Astrocyte of the spinal cord (primary cell): ENCODE measurements around the gene FRYL.
"Not testable (repeated sequence)": the region's sequence is repeated elsewhere in the genome, so short reads cannot be mapped to it uniquely, and the experiment has no call there.

Experiments used
- DNase-seq: peaks from one replicate; pipeline ENCODE4 v3.0.0; 2011; ENCODE audit warnings: low read depth, low spot score
- H3K4me3 ChIP-seq: 2 replicates; pipeline ENCODE4 v1.5.1; 2011; ENCODE audit warnings: low read depth, mild to moderate bottlenecking, low read length, moderate library complexity
- CTCF ChIP-seq: IDR thresholded peaks from 2 replicates; pipeline ENCODE4 v1.5.1; 2012; ENCODE audit warnings: low read depth, mild to moderate bottlenecking, low read length, inconsistent platforms
- in situ Hi-C: cut with HindIII; loops from 2 replicates; pipeline ENCODE4 v1.10.0; 2017; ENCODE audit warnings: low sequenced_read_pairs

The FRYL gene

GRCh38 chr4:48761286-48761685 lies 18.8 kb downstream of the FRYL start:
- DNase-seq: no peak
- H3K4me3 ChIP-seq: no peak overlapping the region
- TF ChIP-seq CTCF: no peak
- in situ Hi-C loops: no loop called here

DNA sequence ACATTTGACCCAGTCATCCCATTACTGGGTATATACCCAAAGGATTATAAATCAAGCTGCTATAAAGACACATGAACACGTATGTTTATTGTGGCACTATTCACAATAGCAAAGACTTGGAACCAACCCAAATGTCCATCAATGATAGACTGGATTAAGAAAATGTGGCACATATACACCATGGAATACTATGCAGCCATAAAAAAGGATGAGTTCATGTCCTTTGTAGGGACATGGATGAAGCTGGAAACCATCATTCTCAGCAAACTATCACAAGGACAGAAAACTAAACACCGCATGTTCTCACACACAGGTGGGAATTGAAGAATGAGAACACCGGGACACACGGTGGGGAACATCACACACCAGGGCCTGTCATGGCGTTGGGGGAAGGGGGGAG lies 21.4 kb downstream of the FRYL start:
- DNase-seq, H3K4me3 ChIP-seq, in situ Hi-C loops: not testable (repeated sequence)

- DNase-seq: no peak
- TF ChIP-seq CTCF: no peak
- in situ Hi-C loops: no loop called here
- H3K4me3 ChIP-seq: no peak overlapping the region
These were observed 23.3 kb downstream of the FRYL start for GRCh38 chr4:48756689-48757220.

- no peak overlapping the region for H3K4me3 ChIP-seq
- in situ Hi-C loops: no loop called here
- TF ChIP-seq CTCF: no peak
- DNase-seq: no peak
These were observed 24.8 kb downstream of the FRYL start for GRCh38 chr4:48755281-48755680.

DNA sequence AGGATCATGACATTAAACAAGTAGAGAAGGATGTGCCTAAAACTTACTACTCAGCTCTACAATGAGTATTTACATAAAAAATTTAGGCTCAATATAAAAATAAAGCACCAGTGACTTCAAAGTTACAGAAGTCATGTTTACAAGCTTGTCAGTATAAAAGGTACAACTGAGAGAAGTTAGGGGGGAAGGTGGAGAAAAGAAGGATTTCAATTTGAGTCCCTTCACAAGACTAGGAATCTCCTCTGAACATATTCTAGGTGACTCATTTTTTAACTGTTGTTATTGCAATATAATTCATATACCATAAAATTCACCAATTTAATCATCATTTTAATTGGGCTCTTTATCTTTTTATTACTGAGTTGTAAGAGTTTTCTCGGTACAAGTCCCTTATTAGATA lies 26.9 kb downstream of the FRYL start:
- in situ Hi-C loops: no loop called here
- no peak overlapping the region for H3K4me3 ChIP-seq
- DNase-seq: no peak
- TF ChIP-seq CTCF: no peak

- no peak overlapping the region for H3K4me3 ChIP-seq
- in situ Hi-C loops: no loop called here
- no peak for DNase-seq
- TF ChIP-seq CTCF: no peak
These were observed 27.4 kb downstream of the FRYL start for GRCh38 chr4:48752726-48753125.

DNA sequence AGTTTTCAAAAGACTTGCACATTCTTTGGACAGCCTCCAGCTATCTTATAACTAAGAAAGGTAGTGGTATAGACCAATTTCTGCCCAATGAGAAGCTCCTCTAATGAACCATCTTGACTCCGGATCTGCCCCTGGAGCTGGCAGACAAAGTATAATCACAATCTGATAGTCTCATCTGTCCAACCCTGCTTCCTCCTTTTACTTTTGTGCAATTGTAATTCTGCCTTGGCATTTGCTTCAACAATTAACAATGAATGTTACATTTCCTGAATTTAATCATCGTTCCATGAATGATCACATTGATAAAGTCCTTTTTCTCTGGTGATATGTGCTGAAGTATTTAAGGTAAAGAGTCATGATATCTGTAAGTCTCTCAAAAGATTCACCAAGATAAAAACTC lies 27.8 kb downstream of the FRYL start:
- DNase-seq: no peak
- H3K4me3 ChIP-seq: no peak overlapping the region
- in situ Hi-C loops: no loop called here
- TF ChIP-seq CTCF: no peak
